ENCODE measurements around the gene MND1.

Gene MND1

DNA sequence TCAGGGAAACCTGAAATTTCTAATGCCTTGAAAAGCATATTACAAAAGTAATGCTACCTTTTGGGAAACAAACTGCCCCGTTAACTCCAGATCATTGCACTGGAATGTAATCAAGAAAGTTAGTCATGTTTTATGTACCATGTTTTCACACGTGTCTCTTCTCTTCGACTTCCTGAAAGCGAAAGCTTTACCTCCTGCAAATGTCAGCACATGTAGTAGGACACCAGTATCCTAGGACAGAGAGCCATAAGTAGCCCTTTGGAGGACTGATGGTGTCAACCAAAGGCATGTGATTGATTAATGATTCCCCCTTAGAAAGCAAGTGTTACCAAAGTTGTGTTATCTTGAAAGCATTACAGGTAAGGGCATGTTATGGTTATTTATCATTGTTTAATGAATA, 8.8 kb upstream of the MND1 start:
- Mint-ChIP-seq H3K4me3 (no peak overlapping the region), H3K4me1 (ENCODE audit: low read depth) (no peaks in the 10 kb centered on the region), H3K27ac (no peak overlapping the region), H3K36me3 (ENCODE audit: low read depth) (no peaks in the 10 kb centered on the region), H3K27me3 (ENCODE audit: low read depth) (peaks cover 8% of the 10 kb centered on the region), H3K9me3 (no peaks in the 10 kb centered on the region)

DNA sequence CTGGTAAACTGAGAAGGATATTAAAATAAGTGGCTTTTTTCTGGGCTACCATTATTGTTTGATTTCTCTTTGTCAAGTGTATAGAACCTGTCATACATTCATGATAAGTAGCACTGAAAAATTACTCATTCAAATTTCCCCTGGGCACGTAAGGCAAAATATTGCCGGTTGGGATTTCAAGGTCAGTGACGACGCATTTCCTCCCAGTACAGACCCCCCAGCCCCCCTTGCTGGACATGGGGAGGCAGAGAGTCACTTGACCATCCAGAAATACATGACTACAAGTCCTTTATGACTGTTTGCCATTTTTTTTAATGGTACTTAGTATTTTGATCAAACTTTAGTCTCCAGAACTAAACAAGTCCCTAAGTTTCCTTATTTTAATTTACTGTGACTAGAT, 6.8 kb upstream of the MND1 start:
- H3K4me1 Mint-ChIP-seq (ENCODE audit: low read depth): peaks cover 5% of the 10 kb centered on the region
- no peaks in the 10 kb centered on the region for H3K9me3 Mint-ChIP-seq
- H3K36me3 Mint-ChIP-seq (ENCODE audit: low read depth): no peaks in the 10 kb centered on the region
- no peak overlapping the region for H3K4me3 Mint-ChIP-seq
- no peak overlapping the region for H3K27ac Mint-ChIP-seq
- peaks cover 20% of the 10 kb centered on the region for H3K27me3 Mint-ChIP-seq (ENCODE audit: low read depth)

DNA sequence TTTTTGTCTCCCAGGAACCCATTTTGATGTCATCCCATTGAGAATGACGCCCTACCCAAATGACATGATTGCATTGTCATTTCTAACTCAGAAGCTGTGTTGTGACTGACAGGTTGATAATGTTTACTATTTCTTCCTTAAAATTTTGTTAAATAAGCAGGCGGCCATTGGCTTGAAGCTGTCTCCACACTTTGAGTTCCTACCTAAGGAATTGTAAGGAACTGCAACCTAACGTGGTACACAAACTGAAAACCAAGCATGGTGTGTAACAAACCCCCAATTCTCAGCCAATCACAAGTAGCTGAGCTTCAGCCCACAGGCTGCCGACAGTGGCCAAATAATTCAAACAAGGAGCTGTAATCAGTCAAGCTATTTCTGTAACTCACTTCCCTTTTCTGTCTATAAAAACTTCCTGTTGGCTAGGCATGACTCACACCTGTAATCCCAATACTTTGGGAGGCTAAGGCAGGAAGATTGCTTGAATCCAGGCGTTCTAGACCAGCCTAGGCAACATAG, 2.9 kb upstream of the MND1 start:
- Mint-ChIP-seq H3K4me3 (no peak overlapping the region), H3K27ac (no peak overlapping the region), H3K27me3 (ENCODE audit: low read depth) (peaks cover 17% of the 10 kb centered on the region), H3K4me1 (ENCODE audit: low read depth) (peaks cover 13% of the 10 kb centered on the region), H3K9me3 (no peaks in the 10 kb centered on the region), H3K36me3 (ENCODE audit: low read depth) (no peaks in the 10 kb centered on the region)

DNA sequence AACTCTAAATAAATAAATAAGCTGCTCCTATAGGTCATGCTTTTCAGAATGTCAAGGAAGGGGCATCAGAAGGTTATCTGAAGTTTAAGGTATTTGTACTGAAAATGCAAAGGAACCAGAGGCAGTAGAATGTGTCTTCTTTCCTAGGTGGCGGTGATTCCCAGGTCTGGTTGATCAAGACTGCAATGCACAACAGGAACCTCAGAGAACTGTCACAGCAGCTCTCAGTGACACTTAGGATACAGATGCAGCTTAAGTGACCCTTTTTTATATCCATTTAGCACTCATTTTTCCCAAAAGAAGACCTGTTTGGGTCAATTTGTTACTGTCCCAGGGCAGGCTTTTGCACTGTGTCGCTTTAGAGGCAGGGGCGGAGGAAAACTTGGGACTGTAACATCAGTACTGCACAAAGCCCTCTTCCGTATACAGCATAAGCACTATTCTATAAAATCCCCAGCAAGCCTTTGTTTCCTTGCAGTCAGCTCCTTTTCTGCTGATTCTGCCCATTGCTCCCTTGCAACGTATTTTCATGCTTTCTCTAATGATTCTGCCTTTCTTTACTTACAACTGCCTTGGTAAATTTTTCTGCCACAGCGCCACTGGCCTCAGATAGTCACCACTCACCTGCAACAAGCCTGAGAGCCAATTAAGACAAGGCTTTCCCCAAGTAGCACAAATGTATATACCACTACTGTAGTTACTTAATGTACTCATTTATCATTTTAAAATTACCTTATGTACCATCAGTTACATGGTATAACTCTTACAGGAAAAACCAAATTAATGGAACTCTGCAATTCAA, 1.5 kb upstream of the MND1 start:
- no peaks in the 10 kb centered on the region for H3K9me3 Mint-ChIP-seq
- peak overlapping the region; percentile 48 for H3K4me3 Mint-ChIP-seq
- H3K4me1 Mint-ChIP-seq (ENCODE audit: low read depth): peaks cover 20% of the 10 kb centered on the region
- H3K36me3 Mint-ChIP-seq (ENCODE audit: low read depth): peaks cover 4% of the 10 kb centered on the region
- H3K27ac Mint-ChIP-seq: no peak overlapping the region
- peaks cover 17% of the 10 kb centered on the region for H3K27me3 Mint-ChIP-seq (ENCODE audit: low read depth)

DNA sequence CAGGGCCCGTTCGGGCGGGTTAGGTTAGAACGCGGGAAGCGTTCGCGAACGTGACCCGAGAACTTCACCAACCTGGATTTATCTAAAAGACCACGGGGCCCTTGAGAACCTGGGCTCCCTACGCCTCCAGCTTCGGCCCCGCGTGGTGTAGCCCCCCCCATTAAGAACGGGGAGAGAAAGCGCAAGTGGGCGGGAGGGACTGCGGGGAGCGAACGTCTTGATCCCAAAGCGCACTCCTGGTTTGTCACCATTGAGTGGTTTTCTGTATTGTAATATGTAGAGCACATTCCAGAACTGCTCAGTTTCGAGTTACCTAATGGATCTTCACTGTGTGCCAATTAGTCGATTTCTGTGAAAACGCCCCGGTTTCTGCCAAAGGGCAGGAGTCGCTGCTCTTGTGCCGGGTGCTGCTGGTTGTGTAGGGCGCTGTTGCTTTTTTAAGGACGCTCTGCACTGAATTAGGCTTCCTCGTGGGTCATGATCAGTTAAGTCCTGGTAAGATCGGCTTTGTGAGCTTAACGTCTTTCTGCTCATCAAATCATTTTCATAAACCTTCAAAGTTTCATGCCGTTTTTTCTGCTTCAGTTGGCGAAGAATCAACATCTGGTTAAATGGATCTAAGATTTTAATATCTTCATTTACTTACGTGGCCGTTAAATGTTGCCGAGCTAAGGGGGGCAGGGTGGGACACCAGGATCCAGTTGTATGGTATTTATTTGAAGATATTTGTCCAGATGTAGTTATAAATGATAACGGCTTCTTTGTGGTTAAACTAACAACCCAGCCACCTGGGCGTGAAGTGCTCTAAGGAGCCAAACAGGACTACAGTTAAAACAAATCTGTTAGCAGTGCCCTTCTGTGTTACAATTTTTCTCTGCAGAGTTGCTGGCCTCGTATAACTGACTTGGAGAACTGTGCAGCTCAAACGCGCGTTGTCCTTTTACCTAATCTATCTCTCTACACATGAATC, 809 bp downstream of the MND1 start:
- Mint-ChIP-seq H3K27ac (peak overlapping the region; percentile 86), H3K9me3 (no peaks in the 10 kb centered on the region), H3K27me3 (ENCODE audit: low read depth) (peaks cover 15% of the 10 kb centered on the region), H3K4me1 (ENCODE audit: low read depth) (peaks cover 33% of the 10 kb centered on the region), H3K4me3 (peak overlapping the region; percentile 95), H3K36me3 (ENCODE audit: low read depth) (peaks cover 12% of the 10 kb centered on the region)

DNA sequence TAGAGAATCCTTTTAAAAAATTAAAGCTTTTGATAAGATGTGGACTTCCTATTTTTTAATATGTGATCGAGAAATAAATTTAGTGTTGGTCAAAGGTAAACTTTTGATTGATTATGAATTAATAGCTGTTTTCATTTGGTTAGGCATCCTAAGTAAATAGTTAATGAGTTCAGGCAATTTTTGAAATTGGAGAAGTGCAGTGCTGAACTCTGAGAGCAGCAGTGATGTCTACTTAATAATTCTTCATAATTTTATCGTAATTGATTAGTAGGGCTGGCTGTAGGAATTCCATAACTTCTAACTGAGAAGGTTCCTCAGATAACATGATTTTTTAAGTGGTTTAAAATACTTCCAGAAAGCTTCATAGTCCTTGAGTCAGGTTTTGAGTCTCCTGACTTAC, 1.5 kb downstream of the MND1 start:
- Mint-ChIP-seq H3K9me3 (no peaks in the 10 kb centered on the region), H3K4me1 (ENCODE audit: low read depth) (peaks cover 33% of the 10 kb centered on the region), H3K27ac (no peak overlapping the region), H3K4me3 (peak overlapping the region; percentile 95), H3K27me3 (ENCODE audit: low read depth) (peaks cover 9% of the 10 kb centered on the region), H3K36me3 (ENCODE audit: low read depth) (peaks cover 14% of the 10 kb centered on the region)

DNA sequence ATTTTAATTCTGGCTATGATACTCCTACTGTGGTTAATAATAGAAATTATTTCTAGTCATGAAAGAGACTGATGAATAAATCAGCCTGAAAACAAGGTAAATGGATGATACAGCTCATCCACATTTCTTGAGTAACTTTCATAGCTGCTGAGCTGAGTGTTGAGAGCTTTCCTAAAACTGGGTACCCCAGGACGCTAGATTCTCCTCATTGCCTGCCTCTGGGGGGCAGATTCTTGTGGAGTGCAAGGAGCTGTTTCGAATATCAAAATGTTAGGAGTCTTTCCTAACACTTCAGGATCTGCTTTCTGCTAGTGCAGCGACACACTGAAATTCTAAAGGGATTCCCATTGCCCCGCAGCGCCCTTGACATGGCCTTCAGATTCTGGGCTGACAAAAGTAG, 2.1 kb downstream of the MND1 start:
- H3K4me1 Mint-ChIP-seq (ENCODE audit: low read depth): peaks cover 32% of the 10 kb centered on the region
- H3K9me3 Mint-ChIP-seq: no peaks in the 10 kb centered on the region
- peaks cover 14% of the 10 kb centered on the region for H3K36me3 Mint-ChIP-seq (ENCODE audit: low read depth)
- no peak overlapping the region for H3K4me3 Mint-ChIP-seq
- peaks cover 4% of the 10 kb centered on the region for H3K27me3 Mint-ChIP-seq (ENCODE audit: low read depth)
- no peak overlapping the region for H3K27ac Mint-ChIP-seq

DNA sequence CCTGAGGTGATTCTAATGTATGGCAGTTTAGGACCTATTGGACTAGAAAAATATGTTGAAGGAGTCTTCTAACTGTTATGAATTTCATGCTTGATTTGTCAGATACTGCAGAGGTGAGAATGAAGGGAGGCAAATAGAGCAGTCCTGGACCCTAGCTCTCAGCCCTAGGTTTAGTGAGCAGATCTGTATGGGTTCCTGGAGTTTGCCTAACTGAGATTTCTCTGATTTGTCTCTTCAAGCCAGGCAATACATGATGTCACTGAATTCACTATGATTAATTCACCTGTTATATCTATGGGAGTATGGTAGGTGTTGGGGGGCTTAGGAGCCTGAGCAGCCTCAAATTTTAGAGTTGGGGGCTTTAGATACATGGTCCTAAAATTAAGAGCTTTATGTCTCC, 2.6 kb downstream of the MND1 start:
- Mint-ChIP-seq H3K9me3 (no peaks in the 10 kb centered on the region), H3K36me3 (ENCODE audit: low read depth) (peaks cover 14% of the 10 kb centered on the region), H3K4me1 (ENCODE audit: low read depth) (peaks cover 28% of the 10 kb centered on the region), H3K4me3 (no peak overlapping the region), H3K27me3 (ENCODE audit: low read depth) (peaks cover 3% of the 10 kb centered on the region), H3K27ac (no peak overlapping the region)

DNA sequence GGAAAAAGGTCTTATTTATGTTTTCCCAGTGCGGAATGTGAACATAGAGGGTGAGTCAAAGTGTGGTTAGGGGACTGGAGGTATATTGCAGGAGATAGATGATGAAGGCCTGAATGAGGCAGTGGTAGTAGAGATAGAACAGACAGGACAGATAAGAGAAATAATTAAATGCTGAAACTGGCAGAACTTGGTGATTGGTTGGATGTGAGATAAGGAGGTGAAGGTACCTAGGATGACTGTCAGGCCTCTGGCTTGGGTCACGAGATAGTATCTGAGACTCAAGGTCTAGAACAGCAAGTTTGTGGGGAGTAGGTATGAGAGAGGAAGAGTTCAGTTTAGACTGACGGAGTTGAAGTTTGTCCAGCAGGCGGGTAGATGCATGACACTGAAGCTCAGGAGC, 3.5 kb downstream of the MND1 start:
- Mint-ChIP-seq H3K27me3 (ENCODE audit: low read depth) (no peaks in the 10 kb centered on the region), H3K4me1 (ENCODE audit: low read depth) (peaks cover 28% of the 10 kb centered on the region), H3K4me3 (no peak overlapping the region)

DNA sequence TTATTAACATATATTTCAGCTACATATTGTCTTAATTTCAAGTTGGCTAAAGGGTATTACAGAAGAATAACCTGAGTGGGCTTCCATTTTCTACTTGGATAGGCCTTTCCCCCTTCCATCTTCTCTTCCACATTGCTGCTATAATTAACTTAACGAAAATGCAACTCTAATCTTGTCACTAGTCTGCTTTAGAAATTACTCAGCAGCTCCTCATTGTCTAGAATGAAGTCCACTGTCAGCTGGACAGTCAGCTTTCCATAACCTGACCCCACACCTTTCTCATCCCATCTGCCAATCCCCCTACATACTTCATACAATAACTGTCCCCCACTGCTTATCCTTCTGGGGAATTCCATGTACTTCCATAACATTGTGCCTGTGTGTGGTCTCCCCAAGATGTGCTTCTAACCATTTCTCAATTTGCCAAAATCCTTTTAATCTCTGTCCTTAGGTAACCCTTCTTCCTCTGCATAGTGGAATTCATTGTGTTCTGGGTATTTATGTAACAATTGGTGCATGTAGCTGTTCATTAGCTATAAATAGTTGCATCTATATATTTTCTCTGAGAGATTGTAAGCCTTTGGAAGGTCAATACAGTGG, 4.8 kb downstream of the MND1 start:
- H3K27ac Mint-ChIP-seq: no peak overlapping the region

More for the DNA sequence above, 3.5 kb downstream of the MND1 start:
- Mint-ChIP-seq H3K36me3 (ENCODE audit: low read depth) (peaks cover 16% of the 10 kb centered on the region), H3K27ac (no peak overlapping the region), H3K9me3 (no peaks in the 10 kb centered on the region)

DNA sequence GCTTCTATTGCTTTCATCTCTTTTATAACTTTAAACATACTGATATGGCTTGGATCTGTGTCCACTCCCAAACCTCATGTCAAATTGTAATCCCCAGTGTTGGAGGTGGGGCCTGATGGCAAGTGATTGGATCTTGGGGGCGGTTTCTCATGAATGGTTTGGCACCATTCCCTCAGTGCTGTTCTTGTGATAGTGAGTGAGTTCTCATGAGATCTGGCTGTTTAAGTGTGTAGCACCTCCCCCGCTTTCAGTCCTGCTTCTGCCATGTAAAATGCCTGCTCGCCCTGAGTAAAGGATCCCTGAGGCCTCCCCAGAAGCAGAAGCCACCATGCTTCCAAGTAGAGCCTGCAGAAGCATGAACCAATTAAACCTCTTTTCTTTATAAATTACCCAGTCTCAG, 17.7 kb downstream of the MND1 start:
- H3K4me1 Mint-ChIP-seq (ENCODE audit: low read depth): no peaks in the 10 kb centered on the region
- H3K36me3 Mint-ChIP-seq (ENCODE audit: low read depth): peaks cover 29% of the 10 kb centered on the region
- no peak overlapping the region for H3K27ac Mint-ChIP-seq
- no peaks in the 10 kb centered on the region for H3K27me3 Mint-ChIP-seq (ENCODE audit: low read depth)
- H3K4me3 Mint-ChIP-seq: no peak overlapping the region
- H3K9me3 Mint-ChIP-seq: no peaks in the 10 kb centered on the region

More for the DNA sequence above, 4.8 kb downstream of the MND1 start:
- peaks cover 26% of the 10 kb centered on the region for H3K4me1 Mint-ChIP-seq (ENCODE audit: low read depth)
- peaks cover 16% of the 10 kb centered on the region for H3K36me3 Mint-ChIP-seq (ENCODE audit: low read depth)
- no peaks in the 10 kb centered on the region for H3K27me3 Mint-ChIP-seq (ENCODE audit: low read depth)
- no peak overlapping the region for H3K4me3 Mint-ChIP-seq
- H3K9me3 Mint-ChIP-seq: no peaks in the 10 kb centered on the region

DNA sequence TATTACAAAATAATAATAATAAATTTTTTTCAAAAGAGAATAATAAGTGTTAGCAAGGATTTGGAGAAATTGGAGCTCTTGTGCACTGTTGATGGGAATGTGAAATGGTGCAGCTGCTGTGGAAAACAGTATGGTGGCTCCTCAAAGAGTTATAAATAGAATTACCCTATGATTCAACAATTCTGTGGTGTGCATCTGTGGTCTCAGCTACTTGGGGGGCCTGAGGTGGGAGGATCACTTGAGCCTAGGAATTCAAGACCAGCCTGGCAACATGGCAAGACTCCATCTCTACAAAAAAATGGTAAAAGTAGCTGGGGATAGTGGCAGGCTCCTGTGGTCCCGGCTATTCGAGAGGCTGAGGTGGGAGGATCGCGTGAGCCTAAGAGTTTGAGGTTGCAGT, 19.6 kb downstream of the MND1 start:
- no peak overlapping the region for H3K4me3 Mint-ChIP-seq
- H3K27ac Mint-ChIP-seq: no peak overlapping the region
- no peaks in the 10 kb centered on the region for H3K4me1 Mint-ChIP-seq (ENCODE audit: low read depth)
- no peaks in the 10 kb centered on the region for H3K9me3 Mint-ChIP-seq
- peaks cover 39% of the 10 kb centered on the region for H3K36me3 Mint-ChIP-seq (ENCODE audit: low read depth)
- H3K27me3 Mint-ChIP-seq (ENCODE audit: low read depth): no peaks in the 10 kb centered on the region

DNA sequence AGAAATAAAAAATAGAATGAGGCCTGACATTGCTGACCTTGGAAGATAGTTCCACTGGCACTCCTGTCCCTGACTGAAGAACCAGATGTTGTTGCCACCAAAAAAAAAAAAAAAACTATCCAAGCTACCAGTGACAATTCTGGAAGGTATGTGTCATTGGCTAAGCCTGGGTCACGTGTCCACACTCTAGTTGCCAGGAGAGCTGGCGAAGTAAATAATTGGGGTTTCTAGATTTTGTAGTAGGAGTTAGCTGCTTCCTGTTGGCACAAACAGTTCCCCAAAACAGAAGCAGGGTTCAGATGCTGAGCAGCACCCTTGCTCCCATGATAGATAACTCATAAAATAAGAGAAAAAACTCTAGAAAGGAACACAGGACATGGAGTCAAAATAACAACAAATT, 20.5 kb downstream of the MND1 start:
- Mint-ChIP-seq H3K9me3 (no peaks in the 10 kb centered on the region), H3K4me1 (ENCODE audit: low read depth) (no peaks in the 10 kb centered on the region), H3K4me3 (no peak overlapping the region)

DNA sequence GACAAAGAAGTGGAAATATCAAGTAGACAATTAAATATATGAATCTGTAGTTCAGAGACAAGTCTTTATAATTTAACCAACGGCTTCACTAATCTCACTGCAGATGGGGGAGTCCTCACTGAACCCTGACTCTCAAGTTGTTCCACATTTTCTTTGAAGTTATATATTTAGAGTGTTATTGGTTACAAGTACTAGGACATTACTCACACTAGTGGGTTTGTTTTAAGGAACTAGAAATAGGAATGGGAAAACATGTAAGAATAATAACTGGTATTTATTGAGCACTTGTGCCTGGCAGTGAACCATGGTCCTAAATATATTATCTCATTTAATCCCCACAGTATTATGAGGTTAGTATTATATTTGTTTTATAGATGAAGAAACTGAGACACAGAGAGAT, 22.0 kb downstream of the MND1 start:
- Mint-ChIP-seq H3K4me3 (no peak overlapping the region), H3K27me3 (ENCODE audit: low read depth) (no peaks in the 10 kb centered on the region), H3K4me1 (ENCODE audit: low read depth) (no peaks in the 10 kb centered on the region), H3K36me3 (ENCODE audit: low read depth) (peaks cover 47% of the 10 kb centered on the region), H3K27ac (no peak overlapping the region), H3K9me3 (peaks cover 2% of the 10 kb centered on the region)

More for the DNA sequence above, 20.5 kb downstream of the MND1 start:
- Mint-ChIP-seq H3K36me3 (ENCODE audit: low read depth) (peaks cover 38% of the 10 kb centered on the region), H3K27me3 (ENCODE audit: low read depth) (no peaks in the 10 kb centered on the region), H3K27ac (no peak overlapping the region)

All from T-helper 1 cell treated with Interleukin-12 subunit alpha and Interleukin-12 subunit beta and Interleukin-4 antibody, amounts not matched to agents 30 μg/mL and 1 μg/mL, for 36 hours (primary cell).